Measurements from ENCODE around the gene USP14. TPM values are rescaled to one million over a fixed set of nuclear protein-coding genes. Genes with fewer than 3 reads are reported as not detected.

The USP14 gene
- polyA plus RNA-seq, 3 donors: 9.1 to 27.8 (median 17.7) TPM

DNA sequence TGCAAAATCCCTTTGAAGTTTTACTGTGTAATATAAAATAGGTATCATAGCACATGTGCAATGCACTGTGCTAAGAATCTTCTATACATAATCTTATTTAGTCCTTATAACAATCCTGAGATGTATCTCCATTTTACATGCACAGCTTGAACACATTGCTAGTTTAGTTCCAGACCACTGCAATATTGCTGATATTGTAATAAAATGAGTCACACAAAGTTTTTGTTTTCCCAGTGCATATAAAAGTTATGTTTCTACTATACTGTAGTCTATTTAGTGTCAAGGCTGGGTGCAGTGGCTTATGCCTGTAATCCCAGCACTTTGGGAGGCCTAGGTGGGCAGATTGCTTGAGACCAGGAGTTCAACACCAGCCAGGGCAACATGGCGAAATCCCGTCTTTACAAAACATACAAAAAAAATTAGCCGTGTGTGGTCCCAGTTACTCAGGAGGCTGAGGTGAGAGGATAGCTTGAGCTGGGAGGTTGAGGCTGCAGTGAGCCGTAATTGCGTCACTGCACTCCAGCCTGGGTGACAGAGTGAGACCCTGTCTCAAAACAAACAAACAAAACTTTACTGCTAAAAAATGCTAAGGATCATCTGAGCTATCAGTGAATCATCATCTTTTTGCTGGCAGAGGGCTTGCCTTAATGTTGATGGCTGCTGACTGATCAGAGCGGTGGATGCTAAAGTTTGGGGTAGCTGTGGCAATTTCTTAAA lies 1.7 kb upstream of the USP14 start:
- WGBS, 3 donors: 92 to 95% (median 92%) methylated on average over 6 of the region's 6 CpGs
- no peak overlapping the region for H3K27ac ChIP-seq (ENCODE audit: low read depth, low read length)

DNA sequence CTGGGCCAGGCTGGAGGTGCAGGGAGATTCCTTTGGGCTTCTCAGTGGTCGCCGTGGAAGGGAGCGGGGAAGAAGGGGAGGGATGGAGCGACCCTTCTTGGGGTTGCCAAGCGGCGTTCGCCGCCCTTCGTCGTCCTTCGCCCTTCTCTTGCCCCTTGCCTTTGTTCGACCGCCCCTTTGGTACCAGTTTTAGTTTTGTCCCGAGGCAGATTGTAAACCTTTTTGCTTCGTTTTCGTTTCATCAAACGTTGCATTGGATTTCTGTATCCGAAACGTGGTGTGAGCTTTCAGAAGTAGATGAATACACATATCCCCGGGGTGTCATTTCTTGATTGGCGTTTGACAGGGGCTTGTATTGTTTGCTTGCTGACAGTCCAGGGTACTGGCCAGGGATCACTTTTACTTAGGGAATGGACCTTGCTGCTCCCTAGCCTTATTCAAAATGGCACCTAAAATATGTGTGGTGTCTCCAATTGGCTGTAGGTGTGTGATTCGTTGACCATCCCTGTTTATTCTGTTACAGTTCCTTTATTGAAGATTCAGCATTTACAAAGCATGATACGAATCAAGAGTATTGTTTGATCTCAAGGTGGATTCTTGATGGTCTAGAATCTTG lies 788 bp downstream of the USP14 start:
- 1 to 3% (median 3%) methylated on average over 22 to 23 of the region's 23 CpGs for WGBS, 3 donors

DNA sequence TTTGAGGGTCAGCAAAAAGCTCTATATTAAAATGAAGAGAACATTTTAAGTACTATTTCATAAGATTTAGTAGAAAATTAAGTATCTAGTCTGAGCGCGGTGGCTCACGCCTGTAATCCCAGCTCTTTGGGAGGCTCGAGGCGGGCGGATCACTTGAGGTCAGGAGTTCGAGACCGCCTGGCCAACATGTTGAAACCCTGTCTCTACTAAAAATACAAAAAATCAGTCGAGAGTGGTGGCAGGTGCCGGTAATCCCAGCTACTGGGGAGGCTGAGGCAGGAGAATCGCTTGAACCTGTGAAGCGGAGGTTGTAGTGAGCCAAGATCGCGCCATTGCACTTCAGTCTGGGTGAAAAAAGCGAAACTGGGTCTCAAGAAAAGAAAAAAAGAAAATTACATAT lies 1.6 kb downstream of the USP14 start:
- H3K27ac ChIP-seq (ENCODE audit: low read depth, low read length): no peak overlapping the region
- WGBS, 3 donors: 95 to 96% (median 95%) methylated on average over 15 of the region's 15 CpGs

More for the DNA sequence above, 788 bp downstream of the USP14 start:
- H3K27ac ChIP-seq (ENCODE audit: low read depth, low read length): no peak overlapping the region

DNA sequence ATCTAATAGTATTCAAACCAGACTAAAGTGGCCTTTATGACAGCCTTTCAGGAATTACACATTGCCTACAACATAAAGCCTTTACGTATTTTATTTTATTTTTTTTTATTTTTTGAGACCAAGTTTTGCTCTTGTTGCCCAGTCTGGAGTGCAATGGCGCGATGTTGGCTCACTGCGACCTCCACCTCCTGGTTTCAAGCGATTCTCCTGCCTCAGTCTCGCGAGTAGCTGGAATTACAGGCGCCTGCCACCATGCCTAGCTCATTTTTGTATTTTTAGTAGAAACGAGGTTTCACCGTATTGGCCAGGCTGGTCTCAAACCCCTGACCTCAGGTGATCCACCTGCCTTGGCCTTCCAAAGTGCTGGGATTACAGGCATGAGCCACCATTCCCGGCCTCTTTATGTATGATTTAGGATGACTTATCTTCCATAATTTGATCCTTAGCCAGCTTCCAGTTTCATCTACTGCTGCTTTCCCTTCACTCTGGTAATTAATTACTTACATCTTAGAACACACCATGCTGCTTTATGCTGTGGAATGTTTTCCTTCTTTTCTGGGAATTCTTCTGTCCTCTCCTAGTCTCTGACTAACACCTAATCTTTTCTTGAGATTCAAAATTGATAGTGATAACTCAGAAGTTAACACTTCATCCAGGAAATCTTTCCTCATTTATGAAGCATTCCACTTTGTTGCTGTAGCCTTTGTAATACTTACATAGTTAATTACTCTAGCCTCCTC lies 2.6 kb downstream of the USP14 start:
- H3K27ac ChIP-seq (ENCODE audit: low read depth, low read length): no peak overlapping the region
- WGBS, 3 donors: 87 to 93% (median 90%) methylated on average over 11 of the region's 11 CpGs

DNA sequence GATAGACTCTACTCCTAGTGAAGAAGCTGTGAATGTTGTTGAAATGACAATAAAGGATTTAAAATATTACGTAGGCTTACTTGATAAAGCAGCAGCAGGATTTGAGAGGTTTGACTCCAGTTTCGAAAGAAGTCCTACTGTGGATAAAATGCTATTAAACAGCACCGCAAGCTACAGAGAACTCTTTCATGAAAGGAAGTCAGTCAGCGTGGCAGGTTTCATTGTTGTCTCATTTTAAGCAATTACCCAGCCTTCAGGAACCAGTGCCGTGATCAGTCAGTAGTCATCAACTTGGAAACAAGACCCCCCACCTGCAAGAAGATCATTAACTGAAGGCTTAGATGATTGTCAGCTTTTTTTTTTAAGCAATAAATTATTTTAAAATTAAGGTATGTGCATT lies 14.0 kb downstream of the USP14 start:
- 86 to 93% (median 90%) methylated on average over 5 of the region's 5 CpGs for WGBS, 3 donors
- H3K27ac ChIP-seq (ENCODE audit: low read depth, low read length): no peak overlapping the region

DNA sequence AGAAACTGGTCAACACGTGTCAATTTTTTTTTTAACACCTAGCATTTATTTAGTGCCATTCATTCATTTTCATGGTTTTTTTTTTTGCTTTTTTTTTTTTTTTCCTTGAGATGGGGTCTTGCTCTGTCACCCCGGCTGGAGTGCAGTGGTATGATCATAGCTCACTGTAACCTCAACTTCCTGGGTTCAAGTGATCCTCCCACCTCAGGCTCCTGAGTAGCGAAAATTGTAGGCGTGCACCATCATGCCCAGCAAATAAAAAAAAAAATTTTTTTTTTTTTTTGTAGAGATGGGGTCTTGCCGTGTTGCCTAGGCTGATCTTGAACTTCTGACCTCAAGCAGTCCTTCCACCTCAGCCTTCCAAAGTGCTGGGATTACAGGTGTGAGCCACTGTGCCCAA lies 21.1 kb downstream of the USP14 start:
- H3K27ac ChIP-seq (ENCODE audit: low read depth, low read length): no peak overlapping the region
- 89 to 91% (median 90%) methylated on average over 5 of the region's 5 CpGs for WGBS, 3 donors

DNA sequence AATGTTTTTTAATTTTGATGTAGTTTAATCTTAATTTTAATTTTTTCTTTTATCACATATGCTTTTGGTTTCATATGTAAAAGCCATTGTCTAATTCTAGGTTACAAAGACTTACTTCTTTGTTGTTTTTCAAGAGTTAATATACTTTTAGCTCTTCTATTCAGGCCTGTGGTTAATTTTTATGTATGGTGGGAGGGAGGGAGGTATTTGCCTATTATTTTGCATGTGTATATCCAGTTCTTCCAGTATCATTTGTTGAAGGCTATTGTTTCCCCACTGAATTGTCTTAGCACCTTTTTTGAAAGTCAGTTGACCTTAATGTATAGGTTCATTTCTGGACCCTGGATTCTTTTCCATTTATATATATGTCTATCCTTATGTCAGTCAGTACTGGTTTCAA lies 23.4 kb downstream of the USP14 start:
- no peak overlapping the region for H3K27ac ChIP-seq (ENCODE audit: low read depth, low read length)

DNA sequence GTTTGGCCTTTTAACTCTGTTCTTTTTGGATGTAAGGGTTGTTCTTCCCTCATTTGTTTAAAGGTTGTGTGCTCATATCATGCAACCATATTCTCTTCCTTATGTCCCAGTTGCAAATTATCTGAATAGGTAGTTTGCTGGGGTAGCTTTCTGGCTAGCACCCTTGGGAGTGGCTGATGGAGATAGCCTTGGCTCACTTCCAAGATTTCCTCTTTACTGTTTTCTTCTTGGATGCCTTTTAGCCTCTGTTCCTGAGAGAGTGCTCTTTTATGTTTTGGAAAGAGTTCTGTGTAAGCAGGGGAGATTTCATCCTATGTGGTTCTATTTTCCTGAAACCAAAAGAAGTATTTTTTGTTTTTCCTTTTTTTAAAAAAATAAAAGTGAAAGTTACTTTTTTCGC lies 25.4 kb downstream of the USP14 start:
- WGBS, 3 donors: 81 to 95% (median 82%) methylated on average over 1 of the region's 1 CpG
- H3K27ac ChIP-seq (ENCODE audit: low read depth, low read length): no peak overlapping the region

DNA sequence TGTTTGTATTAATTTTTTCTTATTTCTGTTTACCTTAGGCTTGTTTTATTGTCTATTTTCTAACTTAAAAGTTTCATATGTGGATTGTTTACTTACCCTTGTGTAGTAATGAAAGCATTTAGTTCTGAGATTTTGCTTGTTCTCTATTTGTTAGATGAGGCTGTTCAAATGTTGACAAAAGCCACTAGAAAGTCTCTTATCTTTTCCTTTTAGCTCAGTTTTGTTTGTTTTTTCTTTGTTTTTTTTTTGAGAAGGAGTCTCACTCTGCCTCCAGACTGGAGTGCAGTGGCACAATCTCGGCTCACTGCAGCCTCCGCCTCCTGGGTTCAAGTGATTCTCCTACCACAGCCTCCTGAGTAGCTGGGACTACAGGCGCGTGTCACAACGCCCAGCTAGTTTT lies 30.9 kb downstream of the USP14 start:
- H3K27ac ChIP-seq (ENCODE audit: low read depth, low read length): no peak overlapping the region
- WGBS, 3 donors: 86 to 98% (median 95%) methylated on average over 5 of the region's 5 CpGs

DNA sequence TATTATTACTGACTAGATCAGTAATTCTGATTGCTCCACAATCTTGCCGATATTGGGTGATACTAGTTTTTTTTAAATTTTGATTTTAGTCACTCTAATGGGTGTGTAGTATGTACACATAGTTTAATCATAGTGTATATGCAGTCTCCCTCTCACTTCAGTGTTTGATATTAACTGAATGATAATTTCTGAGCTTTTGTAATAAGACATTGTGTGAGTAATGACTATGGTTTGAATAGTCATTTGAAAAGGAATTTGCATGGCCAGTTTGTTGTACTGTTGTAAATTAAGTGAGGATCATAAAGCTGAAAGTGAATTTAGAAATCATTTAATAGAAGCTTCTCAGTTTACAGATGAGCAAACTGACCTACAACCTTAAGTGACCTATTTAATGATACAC lies 33.4 kb downstream of the USP14 start:
- no peak overlapping the region for H3K27ac ChIP-seq (ENCODE audit: low read depth, low read length)
- WGBS, 3 donors: 90 to 95% (median 94%) methylated on average over 1 of the region's 1 CpG

DNA sequence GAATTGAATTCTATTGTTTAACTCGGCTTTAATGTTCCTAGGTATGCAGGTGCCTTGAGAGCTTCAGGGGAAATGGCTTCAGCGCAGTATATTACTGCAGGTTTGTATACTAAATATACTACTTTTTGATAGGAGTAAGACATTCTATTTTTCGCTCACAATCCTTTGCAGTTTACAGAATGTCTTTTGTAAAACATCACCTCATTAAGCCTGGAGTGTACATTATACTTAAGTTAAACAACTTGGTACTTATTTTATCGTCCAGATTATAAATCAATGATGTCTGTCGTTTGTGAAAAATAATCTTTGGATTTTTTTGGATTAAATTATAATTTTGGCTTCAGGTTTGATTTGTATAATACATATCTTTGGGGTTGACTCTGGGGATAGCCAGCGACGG lies 34.4 kb downstream of the USP14 start:
- no peak overlapping the region for H3K27ac ChIP-seq (ENCODE audit: low read depth, low read length)
- WGBS, 3 donors: 94 to 97% (median 95%) methylated on average over 7 of the region's 7 CpGs

DNA sequence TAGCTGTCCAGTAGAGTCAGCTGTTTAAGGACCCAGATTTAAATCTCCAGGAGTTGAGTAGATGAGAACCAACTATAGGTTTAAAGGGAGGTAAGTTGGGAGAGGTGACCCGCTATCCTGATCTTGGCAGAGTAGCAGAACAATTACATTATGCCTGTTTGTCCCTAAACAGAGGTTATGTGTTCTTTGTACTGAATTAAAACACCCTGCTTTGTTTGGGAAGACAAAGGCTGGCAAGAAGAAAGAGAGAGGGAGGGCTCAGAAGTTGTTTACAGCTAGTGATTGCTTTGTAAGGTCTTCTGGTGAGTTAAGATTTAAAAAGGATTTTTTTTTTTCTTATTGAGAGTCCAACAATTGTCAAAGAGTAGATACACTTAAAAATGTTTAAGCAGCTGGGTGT lies 37.3 kb downstream of the USP14 start:
- H3K27ac ChIP-seq (ENCODE audit: low read depth, low read length): no peak overlapping the region

DNA sequence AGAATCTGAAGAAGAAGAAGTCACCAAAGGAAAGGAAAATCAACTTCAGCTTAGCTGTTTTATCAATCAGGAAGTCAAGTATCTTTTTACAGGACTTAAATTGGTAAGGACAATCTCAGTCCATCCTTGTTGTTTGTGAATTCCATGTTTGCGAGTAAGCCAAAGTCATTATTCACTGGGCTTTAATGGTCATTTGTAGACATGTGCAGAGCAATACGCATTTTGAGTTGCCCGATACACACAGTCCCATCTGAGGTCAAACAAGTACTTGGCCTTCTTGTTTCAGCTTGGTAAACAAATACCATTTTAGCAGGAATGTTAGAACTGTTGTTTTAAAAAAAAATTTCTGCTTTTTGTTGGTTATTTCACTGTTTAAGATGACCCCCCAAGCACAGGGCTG lies 40.9 kb downstream of the USP14 start:
- no peak overlapping the region for H3K27ac ChIP-seq (ENCODE audit: low read depth, low read length)
- 97 to 99% (median 98%) methylated on average over 3 of the region's 3 CpGs for WGBS, 3 donors

More for the DNA sequence above, 37.3 kb downstream of the USP14 start:
- 90 to 97% (median 96%) methylated on average over 1 of the region's 1 CpG for WGBS, 3 donors

DNA sequence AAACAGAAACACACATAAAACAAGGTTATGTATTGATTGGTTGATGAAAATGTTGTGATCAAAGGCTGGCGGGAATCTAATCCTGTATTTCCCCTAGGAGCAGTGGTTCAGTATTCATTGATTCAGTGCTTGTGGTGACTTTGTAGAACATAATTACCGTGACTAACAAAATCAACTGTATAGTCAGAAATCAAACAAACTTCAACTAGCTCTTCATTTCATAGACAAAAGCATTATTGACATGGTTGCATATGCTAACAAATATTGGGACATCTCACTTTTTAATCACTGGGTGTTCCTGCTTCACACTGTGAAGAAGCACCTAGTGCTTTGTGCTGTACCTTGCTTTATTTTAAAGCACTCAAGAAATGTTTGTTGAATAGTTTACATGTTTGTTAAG lies 41.4 kb downstream of the USP14 start:
- H3K27ac ChIP-seq (ENCODE audit: low read depth, low read length): no peak overlapping the region
- WGBS, 3 donors: 94 to 98% (median 98%) methylated on average over 2 of the region's 2 CpGs

DNA sequence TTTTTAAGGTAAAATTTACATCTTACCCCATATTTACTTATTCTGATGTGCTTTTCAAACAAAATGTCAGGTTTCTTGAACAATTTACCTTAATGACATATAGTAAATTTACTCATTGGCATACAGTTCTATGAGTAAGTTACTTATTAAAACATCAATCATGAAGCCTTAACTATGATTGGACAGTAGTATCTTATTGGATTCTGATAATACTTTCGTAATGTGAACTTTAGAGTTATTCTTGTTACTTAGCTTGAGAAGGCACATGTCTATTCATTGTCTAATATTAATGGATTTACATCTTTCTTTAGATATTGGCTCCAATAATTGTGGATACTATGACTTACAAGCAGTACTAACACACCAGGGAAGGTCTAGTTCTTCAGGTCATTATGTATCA lies 51.7 kb downstream of the USP14 start:
- 57 to 97% (median 95%) methylated on average over 1 of the region's 1 CpG for WGBS, 3 donors
- no peak overlapping the region for H3K27ac ChIP-seq (ENCODE audit: low read depth, low read length)

DNA sequence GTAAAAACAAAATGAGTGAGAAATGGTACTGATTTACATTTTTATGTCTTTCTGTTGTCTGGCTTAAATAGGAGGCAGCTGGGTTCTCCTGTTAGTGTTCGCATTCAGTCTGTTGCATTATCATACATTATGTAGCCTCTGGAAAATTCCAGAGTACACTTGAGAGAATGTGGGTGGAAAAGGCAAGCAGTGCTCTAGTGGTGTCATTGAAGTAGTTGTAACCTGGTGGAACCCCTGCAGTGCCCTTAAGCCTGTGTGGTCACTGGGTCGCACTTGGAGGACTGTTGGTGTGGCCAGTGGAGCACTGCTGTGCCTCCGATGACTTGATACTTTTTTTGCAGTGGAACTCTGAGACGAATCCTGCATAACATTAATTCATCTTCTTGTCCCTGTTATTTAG lies 52.4 kb downstream of the USP14 start:
- WGBS, 3 donors: 95 to 99% (median 98%) methylated on average over 4 of the region's 4 CpGs
- H3K27ac ChIP-seq (ENCODE audit: low read depth, low read length): no peak overlapping the region

DNA sequence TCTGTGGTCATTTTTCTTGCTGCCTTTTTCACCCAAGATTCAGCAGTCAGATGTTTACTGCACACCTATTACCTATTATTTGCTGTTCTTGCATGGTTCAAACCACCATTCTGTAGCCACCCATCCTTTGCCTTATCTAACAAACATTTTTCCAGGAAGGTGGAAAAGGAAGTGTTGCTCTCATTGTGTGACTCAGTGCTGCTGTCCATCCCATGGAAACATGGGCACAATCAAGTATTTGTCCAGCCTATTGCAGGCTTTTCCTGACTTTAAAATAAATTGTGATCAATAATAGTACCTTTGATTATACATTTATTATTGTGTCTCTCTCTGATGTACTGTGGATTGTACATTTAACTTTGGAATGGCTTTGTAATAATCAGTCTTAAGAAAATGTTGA lies 53.2 kb downstream of the USP14 start:
- H3K27ac ChIP-seq (ENCODE audit: low read depth, low read length): no peak overlapping the region

DNA sequence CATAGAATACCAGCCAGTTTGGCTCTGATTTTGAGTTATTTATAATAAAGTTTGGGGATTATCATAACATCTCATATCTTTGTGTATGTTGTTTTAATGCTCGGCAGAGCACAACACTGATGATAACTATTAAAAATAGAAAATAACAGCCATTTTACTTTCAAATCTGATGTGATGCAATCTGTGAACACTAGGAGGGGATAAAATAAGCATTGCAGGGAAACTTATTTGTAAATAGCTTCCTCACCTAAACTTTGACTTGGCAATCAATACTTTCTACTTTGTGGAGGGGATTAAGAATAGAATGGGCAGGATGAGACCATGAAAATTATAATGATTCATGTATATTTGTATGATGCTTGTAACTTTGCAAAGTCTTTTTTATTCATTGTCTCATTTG lies 54.4 kb downstream of the USP14 start:
- 65 to 97% (median 95%) methylated on average over 1 of the region's 1 CpG for WGBS, 3 donors
- no peak overlapping the region for H3K27ac ChIP-seq (ENCODE audit: low read depth, low read length)

DNA sequence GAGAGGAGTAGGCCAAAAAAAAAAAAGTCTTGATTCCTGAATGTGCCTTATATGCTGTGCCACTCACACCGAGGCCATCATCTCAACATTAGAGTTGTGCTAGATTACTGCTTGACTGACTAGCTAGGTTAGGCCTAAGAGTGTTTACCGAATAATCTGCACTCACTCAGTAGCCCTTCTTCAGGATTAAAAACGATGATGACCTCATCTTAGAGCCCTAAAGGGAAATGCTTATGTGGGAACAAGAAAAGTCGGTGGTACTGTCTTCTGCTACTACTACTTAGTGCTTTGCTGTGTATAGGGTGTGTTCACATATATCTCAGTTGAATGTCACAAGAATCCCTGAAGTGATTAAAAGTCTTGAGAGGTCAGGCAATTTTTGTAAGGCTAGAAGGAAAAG lies 55.1 kb downstream of the USP14 start:
- 86 to 91% (median 89%) methylated on average over 4 of the region's 4 CpGs for WGBS, 3 donors
- H3K27ac ChIP-seq (ENCODE audit: low read depth, low read length): no peak overlapping the region

DNA sequence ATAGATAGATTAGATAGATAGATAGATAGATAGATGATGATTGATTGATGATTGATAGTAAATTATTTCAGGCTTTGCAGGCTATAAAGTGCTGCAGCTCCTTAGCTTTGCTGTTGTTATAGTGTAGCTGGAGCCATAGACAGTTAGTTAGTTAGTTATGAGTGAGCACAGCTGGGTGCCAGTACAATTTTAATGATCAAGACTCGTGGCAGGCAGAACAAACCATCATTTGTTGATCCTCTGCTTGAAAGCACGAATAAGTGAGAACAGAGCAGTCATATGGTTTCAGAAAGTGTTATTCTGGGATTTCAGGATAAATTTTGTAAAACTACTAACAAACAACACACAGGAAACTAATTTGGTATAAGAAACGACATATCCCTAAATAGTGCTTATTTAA lies 55.6 kb downstream of the USP14 start:
- 73 to 89% (median 83%) methylated on average over 3 of the region's 3 CpGs for WGBS, 3 donors
- H3K27ac ChIP-seq (ENCODE audit: low read depth, low read length): no peak overlapping the region

Data from adipose tissue (tissue), 3 donors.